Measurements from ENCODE around the gene GYS1. TPM values are rescaled to one million over a fixed set of nuclear protein-coding genes. Genes with fewer than 3 reads are reported as not detected.
"Not testable (repeated sequence)": the region's sequence is repeated elsewhere in the genome, so short reads cannot be mapped to it uniquely, and the experiment has no call there.

Gene GYS1
- total and polyA plus RNA-seq, 10 of the 15 experiments (the other 5 are each of a cell fraction or from before 2014, with no cell fraction given), result 3.7 to 62.0 (median 37.3) TPM

- H3K79me2 ChIP-seq (ENCODE audit: control insufficient read depth, insufficient read depth, low read length); FAIRE-seq; intact Hi-C loops (cut with micrococcal nuclease; ENCODE audit: unreplicated experiment); H3K4me3 ChIP-seq; BruUV-seq (replicated peaks); DNase-seq (ENCODE audit: low read depth, low spot score); CTCF ChIA-PET; H3K36me3 ChIP-seq (ENCODE audit: control insufficient read depth in 2 of 2, insufficient read depth in 2 of 2, low read length in 1 of 2); H3K9ac ChIP-seq (ENCODE audit: control insufficient read depth, insufficient read depth, low read length); H3K27ac ChIP-seq (ENCODE audit: control insufficient read depth, insufficient read depth); RAD21 ChIA-PET (ENCODE audit: unreplicated experiment); POLR2A ChIA-PET; in situ Hi-C loops (cut with MboI); SMC1A ChIA-PET (ENCODE audit: uncharacterized antibody, unreplicated experiment); H2AFZ ChIP-seq (ENCODE audit: control insufficient read depth, low read depth, low read length); H3K4me1 ChIP-seq (ENCODE audit: control insufficient read depth, insufficient read depth, low read length); H3K9me3 ChIP-seq (replicated peaks; ENCODE audit: control insufficient read depth, insufficient read depth, low read length); H3K4me2 ChIP-seq (ENCODE audit: control insufficient read depth, insufficient read depth); H3K27me3 ChIP-seq (replicated peaks in 1 of 2; ENCODE audit: control insufficient read depth in 2 of 2, insufficient read depth in 2 of 2, low read length in 1 of 2); H4K20me1 ChIP-seq (ENCODE audit: control insufficient read depth, insufficient read depth): not testable (repeated sequence)
- TF ChIP-seq CTCF (IDR thresholded peaks at IDR 0.05 in 2 of 3, conservative IDR thresholded peaks at IDR 0.05 in 1 of 3; ENCODE audit: control insufficient read depth in 2 of 3, extremely low read depth in 1 of 3, insufficient read depth in 1 of 3, low read depth in 3 of 3, low read length in 3 of 3), result peak; percentile 15 to 47 (median 47)
- TF ChIP-seq CREM (IDR thresholded peaks at IDR 0.05; ENCODE audit: low read depth), result 0 out of 2 replicates have a peak, but pooled peaks have one; percentile 21
- TF ChIP-seq NFYB (IDR thresholded peaks at IDR 0.05; ENCODE audit: insufficient read depth, low read depth, low read length), result 0 out of 2 replicates have a peak, but pooled peaks have one; percentile 20
- ATAC-seq, result 0 out of 3 replicates have a peak, but pooled peaks have one; percentile 19
- WGBS (ENCODE audit: insufficient coverage, insufficient replicate concordance, low lambda C conversion rate, missing lambda C conversion rate), result 37% methylated on average over 18 of the region's 18 CpGs
Observed at GRCh38 chr19:49036815-49037214, 43.7 kb upstream of the GYS1 start, which contains the start of gene CGB1. Gene CGB1 (minus strand): TSS chr19:49036895. CDS start chr19:49036711, 184 bp downstream.

- POLR2A ChIA-PET; H3K4me2 ChIP-seq (ENCODE audit: control insufficient read depth, insufficient read depth); H3K27me3 ChIP-seq (replicated peaks in 1 of 2; ENCODE audit: control insufficient read depth in 2 of 2, insufficient read depth in 2 of 2, low read length in 1 of 2); BruUV-seq (replicated peaks); H3K9ac ChIP-seq (ENCODE audit: control insufficient read depth, insufficient read depth, low read length); H3K4me1 ChIP-seq (ENCODE audit: control insufficient read depth, insufficient read depth, low read length); H4K20me1 ChIP-seq (ENCODE audit: control insufficient read depth, insufficient read depth); H3K79me2 ChIP-seq (ENCODE audit: control insufficient read depth, insufficient read depth, low read length); H3K36me3 ChIP-seq (ENCODE audit: control insufficient read depth in 2 of 2, insufficient read depth in 2 of 2, low read length in 1 of 2); in situ Hi-C loops (cut with MboI); H3K9me3 ChIP-seq (replicated peaks; ENCODE audit: control insufficient read depth, insufficient read depth, low read length); H3K4me3 ChIP-seq; SMC1A ChIA-PET (ENCODE audit: uncharacterized antibody, unreplicated experiment); H3K27ac ChIP-seq (ENCODE audit: control insufficient read depth, insufficient read depth); H2AFZ ChIP-seq (ENCODE audit: control insufficient read depth, low read depth, low read length); FAIRE-seq; intact Hi-C loops (cut with micrococcal nuclease; ENCODE audit: unreplicated experiment): not testable (repeated sequence)
- peak; percentile 25 for DNase-seq (ENCODE audit: low read depth, low spot score)
- 33% methylated on average over 17 of the region's 28 CpGs for WGBS (ENCODE audit: insufficient coverage, insufficient replicate concordance, low lambda C conversion rate, missing lambda C conversion rate)
- ChIA-PET CTCF (interaction anchor here (1.4 kb wide), 1 partner anchor 38 kb away, joined by 5 read pairs; the partner anchor contains the start of genes GYS1 and RUVBL2), RAD21 (ENCODE audit: unreplicated experiment) (interaction anchor here (1.2 kb wide), 1 partner anchor 38 kb away, joined by 3 read pairs; the partner anchor contains the start of genes GYS1 and RUVBL2)
- TF ChIP-seq SREBF2 (IDR thresholded peaks at IDR 0.05; ENCODE audit: low read length) (peak; percentile 77), CREB1 (IDR thresholded peaks at IDR 0.05; ENCODE audit: low read depth) (peak; percentile 44; the same call in 1 of the 2 replicates), CREM (IDR thresholded peaks at IDR 0.05; ENCODE audit: low read depth) (0 out of 2 replicates have a peak, but pooled peaks have one; percentile 18), ATF7 (IDR thresholded peaks at IDR 0.05; ENCODE audit: low read depth) (peak; percentile 27; the same call in 1 of the 2 replicates), NFYB (IDR thresholded peaks at IDR 0.05; ENCODE audit: insufficient read depth, low read depth, low read length) (0 out of 2 replicates have a peak, but pooled peaks have one; percentile 22), CTCF (IDR thresholded peaks at IDR 0.05 in 2 of 3, conservative IDR thresholded peaks at IDR 0.05 in 1 of 3; ENCODE audit: control insufficient read depth in 2 of 3, extremely low read depth in 1 of 3, insufficient read depth in 1 of 3, low read depth in 3 of 3, low read length in 3 of 3) (peak in 2 of 3 experiments; percentile 12 to 43; a peak in 2 of 6 replicates)
- ATAC-seq, result peak; percentile 77
Observed at GRCh38 chr19:49031642-49032301, 38.7 kb upstream of the GYS1 start, which contains the start of gene CGB2. Gene CGB2 (plus strand): TSS chr19:49031890. CDS start chr19:49032096, 206 bp downstream.

Data from GM12878 (cell line).